ENCODE measurements around the gene CTSW. TPM values are rescaled to one million over a fixed set of nuclear protein-coding genes. Genes with fewer than 3 reads are reported as not detected.

CTSW gene
- total RNA-seq, 3 donors from 2014 or later (not counting 1 experiment from before 2014, with no cell fraction given) = 765 to 1,016 (median 976) TPM

DNA sequence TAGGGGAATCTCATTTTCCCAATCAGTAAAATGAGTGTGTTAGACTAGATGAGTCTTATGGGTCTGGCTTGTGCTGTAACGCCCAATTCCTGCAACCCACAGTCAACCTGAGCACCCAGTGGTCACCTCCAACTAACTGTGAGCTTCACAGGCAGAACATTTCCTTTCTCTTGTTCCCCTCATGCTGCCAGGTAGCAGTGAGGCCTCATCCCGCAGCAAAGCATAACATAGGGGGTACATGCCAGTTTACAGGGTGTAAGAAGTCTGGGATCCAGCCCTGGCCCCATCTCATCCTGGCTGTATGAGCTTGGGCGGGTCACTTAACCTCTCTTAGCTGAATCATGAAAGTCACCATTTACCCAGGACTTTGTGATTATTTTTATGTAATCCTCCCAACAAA lies 10.7 kb upstream of the CTSW start:
- Histone ChIP-seq H3K27ac (ENCODE audit: low read length) (no peak overlapping the region), H3K4me1 (ENCODE audit: control insufficient read depth, insufficient read depth, low read length) (peaks cover 30% of the 10 kb centered on the region), H3K9me3 (ENCODE audit: control insufficient read depth, insufficient read depth, low read length) (no peaks in the 10 kb centered on the region), H3K36me3 (ENCODE audit: control insufficient read depth, insufficient read depth, low read length) (peaks cover 28% of the 10 kb centered on the region), H3K4me3 (ENCODE audit: low read length) (no peak overlapping the region), H3K27me3 (ENCODE audit: control insufficient read depth, insufficient read depth, low read length) (no peaks in the 10 kb centered on the region)
- intact Hi-C loops (cut with micrococcal nuclease) = no loop called here
- TF ChIP-seq, protein P1, sequence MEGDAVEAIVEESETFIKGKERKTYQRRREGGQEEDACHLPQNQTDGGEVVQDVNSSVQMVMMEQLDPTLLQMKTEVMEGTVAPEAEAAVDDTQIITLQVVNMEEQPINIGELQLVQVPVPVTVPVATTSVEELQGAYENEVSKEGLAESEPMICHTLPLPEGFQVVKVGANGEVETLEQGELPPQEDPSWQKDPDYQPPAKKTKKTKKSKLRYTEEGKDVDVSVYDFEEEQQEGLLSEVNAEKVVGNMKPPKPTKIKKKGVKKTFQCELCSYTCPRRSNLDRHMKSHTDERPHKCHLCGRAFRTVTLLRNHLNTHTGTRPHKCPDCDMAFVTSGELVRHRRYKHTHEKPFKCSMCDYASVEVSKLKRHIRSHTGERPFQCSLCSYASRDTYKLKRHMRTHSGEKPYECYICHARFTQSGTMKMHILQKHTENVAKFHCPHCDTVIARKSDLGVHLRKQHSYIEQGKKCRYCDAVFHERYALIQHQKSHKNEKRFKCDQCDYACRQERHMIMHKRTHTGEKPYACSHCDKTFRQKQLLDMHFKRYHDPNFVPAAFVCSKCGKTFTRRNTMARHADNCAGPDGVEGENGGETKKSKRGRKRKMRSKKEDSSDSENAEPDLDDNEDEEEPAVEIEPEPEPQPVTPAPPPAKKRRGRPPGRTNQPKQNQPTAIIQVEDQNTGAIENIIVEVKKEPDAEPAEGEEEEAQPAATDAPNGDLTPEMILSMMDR (IDR thresholded peaks at IDR 0.05) = no peak
- H3K27me3 Mint-ChIP-seq (ENCODE audit: low read depth in 2 of 2) = no peaks in the 10 kb centered on the region
- DNase-seq (no peak), ATAC-seq (no peak)
- H3K36me3 Mint-ChIP-seq = no peaks in the 10 kb centered on the region
- H3K4me1 Mint-ChIP-seq = peaks cover 24 to 34% of the 10 kb centered on the region in 2 donors
- H3K9me3 Mint-ChIP-seq = no peaks in the 10 kb centered on the region
- no peak overlapping the region for H3K27ac Mint-ChIP-seq
- no peak overlapping the region for H3K4me3 Mint-ChIP-seq
- 100% methylated on average over 2 of the region's 3 CpGs for WGBS (ENCODE audit: insufficient coverage)

DNA sequence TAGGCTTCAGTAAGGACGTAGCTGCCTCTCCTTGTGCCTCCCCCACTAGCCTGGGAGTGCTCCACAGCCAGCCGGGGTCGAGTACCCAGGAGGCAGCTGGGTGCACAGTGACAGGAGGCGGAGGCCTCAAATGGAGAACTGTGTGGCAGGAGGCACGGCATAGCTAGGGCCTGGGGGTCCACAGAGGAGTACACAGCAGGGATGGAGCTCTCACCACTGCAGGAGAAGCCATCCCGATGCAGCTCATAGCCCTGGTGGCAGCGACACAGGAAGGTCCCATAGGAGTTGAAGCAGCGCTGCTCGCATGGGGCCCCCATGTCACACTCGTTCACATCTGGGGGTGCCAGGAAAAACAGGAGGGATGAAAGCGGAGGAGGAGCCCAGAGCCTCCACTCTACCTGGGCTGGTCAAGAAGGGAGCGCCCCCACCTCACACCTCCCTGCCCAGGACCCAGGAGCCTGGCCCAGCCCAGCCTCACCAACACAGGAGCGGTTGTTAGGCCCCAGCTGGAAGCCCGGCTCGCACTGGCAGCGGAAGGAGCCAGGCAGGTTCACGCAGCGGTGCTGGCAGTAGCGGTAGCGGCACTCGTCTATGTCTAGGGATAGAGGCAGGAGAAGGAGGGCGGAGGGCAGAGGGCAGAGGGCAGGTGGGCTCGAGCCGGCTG lies 9.9 kb upstream of the CTSW start:
- ATAC-seq = no peak
- Histone ChIP-seq H3K4me3 (ENCODE audit: low read length) (no peak overlapping the region), H3K27me3 (ENCODE audit: control insufficient read depth, insufficient read depth, low read length) (no peaks in the 10 kb centered on the region), H3K27ac (ENCODE audit: low read length) (no peak overlapping the region), H3K36me3 (ENCODE audit: control insufficient read depth, insufficient read depth, low read length) (peaks cover 19% of the 10 kb centered on the region), H3K4me1 (ENCODE audit: control insufficient read depth, insufficient read depth, low read length) (peaks cover 36% of the 10 kb centered on the region), H3K9me3 (ENCODE audit: control insufficient read depth, insufficient read depth, low read length) (no peaks in the 10 kb centered on the region)
- WGBS (ENCODE audit: insufficient coverage) = 86% methylated on average over 24 of the region's 24 CpGs
- H3K27ac Mint-ChIP-seq = no peak overlapping the region
- no peaks in the 10 kb centered on the region for H3K36me3 Mint-ChIP-seq
- peaks cover 24 to 34% of the 10 kb centered on the region in 2 donors for H3K4me1 Mint-ChIP-seq
- no peaks in the 10 kb centered on the region for H3K27me3 Mint-ChIP-seq (ENCODE audit: low read depth in 2 of 2)
- no peaks in the 10 kb centered on the region for H3K9me3 Mint-ChIP-seq
- intact Hi-C loops (cut with micrococcal nuclease) = no loop called here
- peak overlapping the region; percentile 13 for H3K4me3 Mint-ChIP-seq
- DNase-seq = no peak
- TF ChIP-seq, protein P1 (IDR thresholded peaks at IDR 0.05) = no peak

DNA sequence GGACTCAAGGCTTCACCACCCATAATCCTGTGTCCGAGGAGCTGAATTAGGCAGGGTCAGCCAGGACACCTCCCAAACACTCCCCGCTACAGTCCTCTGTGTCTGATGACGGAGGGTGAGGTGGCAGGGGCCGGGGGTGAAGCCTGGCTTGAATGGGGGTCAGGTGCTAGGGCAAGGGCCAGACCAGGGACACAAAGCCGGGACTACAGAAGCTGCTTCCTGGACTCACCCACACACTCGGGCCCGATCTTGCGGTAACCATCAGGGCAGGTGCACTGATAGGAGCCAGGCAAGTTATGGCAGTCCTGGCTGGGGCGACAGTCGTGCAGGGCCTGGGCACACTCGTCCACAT lies 9.4 kb upstream of the CTSW start:
- peak overlapping the region in 1 of 2 donors; percentile 65 for H3K27ac Mint-ChIP-seq
- 56% methylated on average over 11 of the region's 11 CpGs for WGBS (ENCODE audit: insufficient coverage)
- no peaks in the 10 kb centered on the region for H3K36me3 Mint-ChIP-seq
- Histone ChIP-seq H3K27me3 (ENCODE audit: control insufficient read depth, insufficient read depth, low read length) (no peaks in the 10 kb centered on the region), H3K27ac (ENCODE audit: low read length) (no peak overlapping the region), H3K36me3 (ENCODE audit: control insufficient read depth, insufficient read depth, low read length) (peaks cover 14% of the 10 kb centered on the region), H3K9me3 (ENCODE audit: control insufficient read depth, insufficient read depth, low read length) (no peaks in the 10 kb centered on the region), H3K4me3 (ENCODE audit: low read length) (no peak overlapping the region), H3K4me1 (ENCODE audit: control insufficient read depth, insufficient read depth, low read length) (peaks cover 36% of the 10 kb centered on the region)
- ATAC-seq (no peak), DNase-seq (no peak)
- peaks cover 24 to 34% of the 10 kb centered on the region in 2 donors for H3K4me1 Mint-ChIP-seq
- H3K27me3 Mint-ChIP-seq (ENCODE audit: low read depth in 2 of 2) = no peaks in the 10 kb centered on the region
- H3K4me3 Mint-ChIP-seq = no peak overlapping the region
- no peaks in the 10 kb centered on the region for H3K9me3 Mint-ChIP-seq
- TF ChIP-seq, protein P1 (IDR thresholded peaks at IDR 0.05) = no peak
- intact Hi-C loops (cut with micrococcal nuclease) = no loop called here
